ENCODE data around the gene AKR1C2. TPM values are rescaled to one million over a fixed set of nuclear protein-coding genes. Genes with fewer than 3 reads are reported as not detected.
A peak's percentile ranks its signal among the peaks of the same experiment; 100 is the strongest.
"Not testable (repeated sequence)": the region's sequence is repeated elsewhere in the genome, so short reads cannot be mapped to it uniquely, and the experiment has no call there.

The AKR1C2 gene
- 11.1 and 15.3 TPM in 2 replicates for total RNA-seq

GRCh38 chr10:5003127-5004029, at the start of gene AKR1C2:
Gene AKR1C2, minus strand, starts transcription at chr10:5003857. Its CDS starts 22 bp downstream, at chr10:5003835.
- peak in 1 of 2 donors; percentile 64 for DNase-seq (ENCODE audit: low read depth in 2 of 2)

DNA sequence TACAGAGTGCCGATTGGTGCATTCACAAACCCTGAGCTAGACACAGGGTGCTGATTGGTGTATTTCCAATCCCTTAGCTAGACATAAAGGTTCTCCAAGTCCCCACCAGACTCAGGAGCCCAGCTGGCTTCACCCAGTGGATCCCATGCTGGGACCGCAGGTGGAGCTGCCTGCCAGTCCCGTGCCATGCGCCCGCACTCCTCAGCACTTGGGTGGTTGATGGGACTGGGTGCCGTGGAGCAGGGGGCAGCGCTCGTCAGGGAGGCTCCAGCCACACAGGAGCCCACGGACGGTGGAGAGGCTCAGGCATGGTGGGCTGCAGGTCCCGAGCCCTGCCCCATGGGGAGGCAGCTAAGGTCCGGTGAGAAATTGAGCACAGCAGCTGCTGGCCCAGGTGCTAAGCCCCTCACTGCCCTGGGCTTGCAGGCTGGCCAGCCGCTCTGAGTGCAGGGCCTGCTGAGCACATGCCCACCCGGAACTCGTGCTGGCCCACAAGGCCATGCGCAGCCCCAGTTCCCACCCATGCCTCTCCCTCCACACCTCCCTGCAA, 49.4 kb upstream of the AKR1C2 start:
- not testable (repeated sequence) for DNase-seq (ENCODE audit: low read depth in 2 of 2)

DNA sequence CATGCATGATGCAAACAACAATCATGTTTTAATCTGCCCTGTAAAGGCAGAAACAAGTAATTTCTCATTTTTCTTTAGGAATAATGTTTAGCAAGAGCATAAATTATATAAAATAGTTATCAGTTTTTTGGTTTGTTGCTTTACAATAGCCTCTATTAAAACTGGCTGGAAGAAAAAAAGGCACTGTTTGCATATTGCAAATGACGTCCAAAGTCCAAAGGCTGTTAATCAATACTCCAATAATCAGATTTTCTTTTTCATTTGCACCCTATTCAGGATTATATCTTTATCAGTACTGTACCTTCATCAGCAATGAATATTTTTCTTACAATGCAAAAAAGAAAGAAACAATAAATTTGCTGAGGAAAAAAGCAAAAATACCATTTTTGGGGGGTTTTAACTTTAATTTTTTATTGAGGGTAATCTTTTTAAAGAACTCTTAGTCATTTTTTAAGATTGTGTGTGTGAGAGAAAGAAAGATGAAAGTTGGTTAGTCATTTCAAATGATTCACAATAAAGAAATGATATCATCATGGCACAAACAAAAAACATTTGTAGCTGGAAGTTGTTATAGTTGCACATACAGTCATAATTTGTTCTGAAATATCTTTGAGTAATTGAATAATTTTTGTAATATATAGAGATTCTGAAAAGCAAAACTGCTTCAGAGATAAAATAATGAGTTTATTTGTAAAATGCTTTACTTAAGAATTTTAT, 44.4 kb upstream of the AKR1C2 start:
- DNase-seq (ENCODE audit: low read depth in 2 of 2), result peak in 1 of 2 donors; percentile 48

DNA sequence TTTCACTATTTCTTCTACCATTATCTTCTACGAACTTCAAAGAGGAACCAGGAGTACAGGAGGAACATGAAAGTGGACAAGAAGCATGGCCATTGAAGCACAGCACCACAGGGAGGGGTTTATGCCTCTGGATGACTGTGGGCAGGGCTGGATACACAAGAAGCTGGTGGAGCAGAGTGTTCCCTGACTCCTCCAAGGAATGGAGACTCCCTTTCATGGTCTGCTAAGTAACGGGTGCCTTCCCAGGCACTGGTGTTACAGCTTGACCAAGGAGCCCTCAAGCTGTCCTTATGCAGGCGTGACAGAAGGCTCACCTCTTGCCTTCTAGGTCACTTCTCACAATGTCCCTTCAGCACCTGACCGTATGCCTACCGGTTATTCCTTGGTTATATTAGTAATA, 43.4 kb upstream of the AKR1C2 start:
- DNase-seq (ENCODE audit: low read depth in 2 of 2), result not testable (repeated sequence)

GRCh38 chr10:5046410-5046809, 42.8 kb upstream of the AKR1C2 start:
- no peak for DNase-seq (ENCODE audit: low read depth in 2 of 2)

DNA sequence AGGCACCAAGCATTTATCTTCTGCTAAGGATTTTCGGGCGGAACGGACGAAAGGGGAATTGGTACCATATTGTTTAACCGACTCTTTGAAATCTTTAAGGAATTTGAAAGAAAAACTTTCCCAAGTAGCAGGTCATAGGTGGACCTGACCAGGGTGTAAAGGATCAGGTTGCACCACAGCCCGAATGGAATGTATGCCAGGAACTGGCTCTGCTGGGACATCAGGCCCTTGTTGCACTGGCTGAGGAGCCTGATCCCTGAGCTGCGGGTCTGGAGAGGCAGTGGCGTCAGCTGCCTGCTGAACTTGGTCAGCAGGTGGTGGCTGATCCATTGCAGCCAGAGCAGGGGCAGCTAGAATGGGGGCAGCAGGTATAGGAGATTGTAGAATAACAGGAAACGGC, 41.4 kb upstream of the AKR1C2 start:
- DNase-seq (ENCODE audit: low read depth in 2 of 2), result no peak

DNA sequence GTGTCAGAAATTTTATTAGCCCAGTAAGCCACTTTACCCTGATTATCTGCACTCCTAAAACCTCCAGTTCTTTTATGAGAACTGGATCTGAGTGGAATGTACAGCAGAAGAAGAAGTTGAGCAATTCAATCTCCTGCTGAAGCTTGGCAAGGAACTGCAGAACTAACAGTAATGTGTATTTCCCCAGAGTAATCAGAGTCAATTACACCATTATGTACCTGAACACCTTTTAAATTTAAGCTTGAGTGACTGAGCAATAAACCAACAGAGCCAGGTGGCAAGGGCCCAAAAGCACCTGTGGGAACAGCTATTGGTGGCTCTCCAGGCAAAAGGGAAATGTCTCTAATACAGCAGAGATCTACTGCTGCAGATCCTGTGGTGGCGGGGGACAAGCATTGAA, 40.1 kb upstream of the AKR1C2 start:
- DNase-seq (ENCODE audit: low read depth in 2 of 2), result no peak

- DNase-seq (ENCODE audit: low read depth in 2 of 2), result no peak
Measured at GRCh38 chr10:5042922-5043321, 39.3 kb upstream of the AKR1C2 start.

DNA sequence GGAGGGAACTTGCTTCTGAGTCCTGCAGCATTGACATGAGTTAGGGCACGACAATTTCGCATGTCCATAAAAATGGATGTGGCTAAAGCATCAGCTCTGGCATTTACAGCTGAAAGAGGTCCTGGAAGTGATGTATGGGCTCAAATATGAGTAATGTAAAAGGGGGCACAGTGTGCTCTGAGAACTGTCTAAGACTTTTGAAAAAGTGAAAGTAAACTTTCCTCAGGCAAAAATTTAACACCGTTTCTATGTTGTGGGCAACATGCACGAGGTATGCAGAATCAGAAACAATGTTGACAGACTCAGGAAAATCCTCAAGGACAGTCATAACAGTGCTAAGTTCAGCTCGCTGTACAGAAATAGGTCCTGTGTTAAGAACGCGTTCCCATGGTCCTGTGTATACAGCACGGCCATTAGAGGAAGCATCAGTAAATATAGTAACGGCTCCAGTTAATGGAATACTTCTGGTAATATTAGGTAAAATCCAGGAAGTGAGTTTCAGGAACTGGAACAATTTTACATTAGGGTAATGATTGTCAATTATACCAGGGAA, 37.9 kb upstream of the AKR1C2 start:
- DNase-seq (ENCODE audit: low read depth in 2 of 2), result peak; percentile 48 to 71

DNA sequence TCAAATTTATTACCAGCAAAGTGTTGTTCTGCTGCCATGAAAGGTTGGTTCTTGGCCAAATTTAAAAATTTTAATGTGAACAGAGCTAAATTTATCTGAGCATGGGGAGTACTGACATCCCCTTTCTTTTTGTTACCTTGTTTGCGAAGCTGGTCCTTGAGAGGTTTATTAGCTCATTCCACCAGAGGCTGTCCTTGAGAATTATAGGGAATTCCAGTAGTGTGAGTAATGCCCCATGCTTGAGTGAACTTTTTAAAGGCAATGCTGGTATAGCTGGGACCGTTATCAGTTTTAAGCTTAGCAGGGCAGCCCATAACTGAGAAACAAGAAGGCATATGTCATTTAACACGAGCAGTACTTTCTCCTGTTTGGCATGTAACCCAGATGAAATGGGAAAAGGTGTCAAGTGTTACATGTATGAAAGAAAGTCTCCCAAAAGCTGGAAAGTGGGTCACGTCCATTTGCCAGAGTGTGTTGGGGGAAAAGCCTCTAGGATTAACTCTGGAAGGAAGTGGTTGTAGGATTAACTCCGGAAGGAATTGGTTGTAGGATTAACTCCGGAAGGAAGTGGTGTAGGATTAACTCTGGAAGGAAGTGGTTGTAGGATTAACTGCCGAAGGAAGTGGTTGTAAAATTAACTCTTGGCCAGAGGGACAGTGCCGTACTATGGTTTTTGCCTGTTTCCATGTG, 37.3 kb upstream of the AKR1C2 start:
- DNase-seq (ENCODE audit: low read depth in 2 of 2), result peak in 1 of 2 donors; percentile 16

- DNase-seq (ENCODE audit: low read depth in 2 of 2), result no peak
Measured at GRCh38 chr10:5040010-5040673, 36.5 kb upstream of the AKR1C2 start.

GRCh38 chr10:5038733-5039132, 35.1 kb upstream of the AKR1C2 start:
- no peak for DNase-seq (ENCODE audit: low read depth in 2 of 2)

DNA sequence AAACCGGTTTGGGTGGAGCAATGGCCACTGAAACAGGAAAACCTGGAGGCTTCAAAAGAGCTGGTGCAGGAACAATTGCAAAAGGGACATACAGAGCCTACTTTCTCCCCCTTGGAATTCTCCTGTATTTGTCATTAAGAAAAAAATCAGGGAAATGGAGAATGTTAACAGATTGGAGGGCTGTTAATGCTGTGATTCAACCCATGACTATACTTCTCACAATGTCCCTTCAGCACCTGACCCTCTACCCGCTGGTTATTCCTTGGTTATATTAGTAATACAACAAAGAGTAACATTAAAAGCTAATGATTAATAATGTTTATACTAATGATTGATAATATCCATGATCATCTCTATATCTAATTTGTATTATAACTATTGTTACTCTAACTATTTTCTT, 34.4 kb upstream of the AKR1C2 start:
- DNase-seq (ENCODE audit: low read depth in 2 of 2), result no peak

GRCh38 chr10:5036511-5036910, 32.9 kb upstream of the AKR1C2 start:
- DNase-seq (ENCODE audit: low read depth in 2 of 2), result no peak

- DNase-seq (ENCODE audit: low read depth in 2 of 2), result no peak
Measured at GRCh38 chr10:5035356-5035755, 31.7 kb upstream of the AKR1C2 start.

DNA sequence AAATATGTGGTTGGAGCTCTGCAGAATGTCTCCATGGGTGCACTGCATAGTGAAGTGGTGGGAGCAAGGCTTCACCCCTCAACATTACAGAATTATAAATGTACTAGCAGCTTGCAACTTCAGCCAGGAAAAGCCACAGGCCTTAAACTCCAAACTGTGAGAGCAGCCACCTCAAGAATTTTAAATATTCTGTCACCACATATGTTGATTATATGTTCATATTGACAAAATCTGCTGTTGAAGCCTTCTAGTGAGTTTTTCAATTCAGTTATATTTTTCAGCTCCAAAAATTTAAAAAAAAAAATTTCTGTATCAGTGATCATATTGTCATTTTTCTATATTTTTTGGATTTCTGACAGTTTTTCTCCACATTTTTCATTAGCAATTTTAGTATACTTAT, 30.9 kb upstream of the AKR1C2 start:
- no peak for DNase-seq (ENCODE audit: low read depth in 2 of 2)

- peak in 1 of 2 donors; percentile 43 for DNase-seq (ENCODE audit: low read depth in 2 of 2)
Measured at GRCh38 chr10:5033061-5033778, 29.6 kb upstream of the AKR1C2 start.

DNA sequence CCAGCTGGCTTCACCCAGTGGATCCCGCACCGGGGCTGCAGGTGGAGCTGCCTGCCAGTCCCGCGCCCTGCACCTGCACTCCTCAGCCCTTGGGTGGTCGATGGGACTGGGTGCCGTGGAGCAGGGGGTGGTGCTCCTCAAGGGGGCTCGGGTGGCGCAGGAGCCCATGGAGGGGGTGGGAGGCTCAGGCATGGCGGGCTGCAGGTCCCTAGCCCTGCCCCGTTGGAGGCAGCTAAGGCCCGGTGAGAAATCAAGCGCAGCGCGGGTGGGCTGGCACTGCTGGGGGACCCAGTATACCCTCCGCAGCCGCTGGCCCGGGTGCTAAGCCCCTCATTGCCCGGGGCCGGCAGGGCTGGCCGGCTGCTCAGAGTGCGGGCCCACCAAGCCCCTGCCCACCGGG, 28.8 kb upstream of the AKR1C2 start:
- not testable (repeated sequence) for DNase-seq (ENCODE audit: low read depth in 2 of 2)

DNA sequence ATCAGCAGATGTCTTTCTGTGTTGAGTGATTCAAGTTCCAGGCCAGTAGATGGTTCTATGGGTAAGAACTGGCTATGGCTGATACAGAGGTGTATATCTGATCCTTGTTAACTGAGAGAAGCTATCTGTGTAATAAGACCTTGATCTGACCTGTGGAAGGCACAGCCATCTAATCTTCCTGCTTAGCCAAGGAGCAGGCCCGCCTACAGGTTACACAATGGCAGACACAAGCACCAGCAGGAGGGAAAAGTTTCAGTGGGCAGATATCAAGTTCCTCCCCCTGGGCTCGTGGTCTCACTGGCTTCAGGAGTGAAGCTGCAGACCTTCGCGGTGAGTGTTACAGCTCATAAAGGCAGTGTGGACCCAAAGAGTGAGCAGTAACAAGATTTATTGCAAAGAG, 27.9 kb upstream of the AKR1C2 start:
- DNase-seq (ENCODE audit: low read depth in 2 of 2), result not testable (repeated sequence)

DNA sequence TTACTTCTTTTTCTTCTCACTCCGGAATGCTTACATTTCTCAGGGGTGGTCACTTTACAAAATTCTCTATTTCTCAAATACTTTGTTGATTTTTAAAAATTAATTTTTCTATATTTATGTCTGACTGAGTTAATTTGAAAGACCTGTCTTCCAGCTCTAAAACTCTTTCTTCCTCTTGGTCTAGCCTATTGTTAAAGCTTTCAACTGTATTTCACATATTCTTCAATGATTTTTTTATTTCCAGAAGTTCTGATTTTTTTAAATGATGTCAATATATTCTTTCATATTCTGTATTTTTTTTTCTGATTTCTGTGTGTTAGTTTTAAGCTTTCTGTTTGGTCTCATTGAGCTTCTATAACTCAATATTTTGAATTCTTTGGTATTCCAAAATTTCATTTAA, 27.3 kb upstream of the AKR1C2 start:
- no peak for DNase-seq (ENCODE audit: low read depth in 2 of 2)

Measured in lung microvascular endothelial cell (primary cell).